ENCODE data around the gene SLC35E1.
"Not testable (repeated sequence)": the region's sequence is repeated elsewhere in the genome, so short reads cannot be mapped to it uniquely, and the experiment has no call there.

The SLC35E1 gene

DNA sequence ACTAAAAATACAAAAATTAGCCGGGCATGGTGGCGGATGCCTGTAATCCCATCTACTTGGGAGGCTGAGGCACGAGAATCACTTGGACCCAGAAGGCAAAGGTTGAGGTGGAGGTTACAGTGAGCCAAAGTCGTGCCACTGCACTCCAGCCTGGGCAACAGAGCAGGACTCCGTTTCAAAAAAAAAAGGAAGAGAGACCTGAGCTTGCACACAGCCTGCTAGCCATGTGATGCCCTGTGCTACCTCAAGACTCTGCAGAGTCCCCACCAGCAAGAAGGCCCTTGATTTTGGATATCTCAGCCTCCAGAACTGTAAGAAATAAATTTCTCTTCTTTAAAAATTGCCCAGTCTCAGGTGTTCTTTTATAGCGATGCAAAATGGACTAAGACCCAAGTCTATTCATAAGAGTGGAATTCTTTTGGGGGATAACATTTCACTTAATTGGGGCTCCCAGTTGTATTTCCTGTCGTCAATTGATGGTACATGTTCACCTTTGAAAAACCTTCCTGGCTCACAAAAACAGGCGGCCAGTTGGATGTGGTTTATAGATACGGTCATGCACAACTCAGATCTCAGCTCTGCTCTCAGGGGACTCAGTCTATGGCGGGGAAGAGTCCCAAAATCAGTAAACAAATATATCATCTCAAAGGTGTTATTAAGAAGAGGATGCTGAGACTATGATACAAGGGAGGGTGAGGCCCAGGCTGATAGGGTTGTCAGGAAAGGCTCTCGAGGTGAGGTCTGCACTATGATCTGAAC, 27.6 kb downstream of the SLC35E1 start:
- DNase-seq (ENCODE audit: low read depth), result no peak

- not testable (repeated sequence) for DNase-seq (ENCODE audit: low read depth)
Measured at GRCh38 chr19:16543734-16544133, 28.5 kb downstream of the SLC35E1 start.

DNA sequence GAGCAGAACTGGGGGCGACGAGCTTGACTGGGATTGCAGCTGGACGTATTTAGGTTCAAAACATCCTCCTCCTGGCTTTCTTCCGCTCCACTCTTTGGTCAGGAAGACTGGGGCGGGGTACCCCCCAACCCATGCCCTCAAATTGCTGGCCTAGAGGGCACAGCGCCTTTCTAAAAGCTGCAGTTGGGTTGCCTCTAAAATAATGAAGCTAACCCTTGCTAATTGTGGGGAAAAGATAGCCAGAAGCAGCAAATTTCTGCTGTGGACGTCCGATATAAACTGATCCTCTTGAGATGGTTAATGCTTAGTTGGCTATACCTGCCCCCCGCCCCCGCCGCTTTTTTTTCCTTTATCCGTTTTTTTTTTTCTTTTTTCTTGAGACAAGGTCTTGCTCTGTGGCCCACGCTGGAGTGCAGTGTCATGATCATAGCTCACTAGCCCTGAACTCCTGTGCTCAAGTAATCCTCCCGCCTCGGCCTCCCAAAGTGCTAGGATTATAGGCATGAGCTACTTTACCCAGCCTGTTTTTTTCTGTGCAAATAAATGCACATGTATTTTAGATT, 29.2 kb downstream of the SLC35E1 start:
- DNase-seq (ENCODE audit: low read depth), result no peak

DNA sequence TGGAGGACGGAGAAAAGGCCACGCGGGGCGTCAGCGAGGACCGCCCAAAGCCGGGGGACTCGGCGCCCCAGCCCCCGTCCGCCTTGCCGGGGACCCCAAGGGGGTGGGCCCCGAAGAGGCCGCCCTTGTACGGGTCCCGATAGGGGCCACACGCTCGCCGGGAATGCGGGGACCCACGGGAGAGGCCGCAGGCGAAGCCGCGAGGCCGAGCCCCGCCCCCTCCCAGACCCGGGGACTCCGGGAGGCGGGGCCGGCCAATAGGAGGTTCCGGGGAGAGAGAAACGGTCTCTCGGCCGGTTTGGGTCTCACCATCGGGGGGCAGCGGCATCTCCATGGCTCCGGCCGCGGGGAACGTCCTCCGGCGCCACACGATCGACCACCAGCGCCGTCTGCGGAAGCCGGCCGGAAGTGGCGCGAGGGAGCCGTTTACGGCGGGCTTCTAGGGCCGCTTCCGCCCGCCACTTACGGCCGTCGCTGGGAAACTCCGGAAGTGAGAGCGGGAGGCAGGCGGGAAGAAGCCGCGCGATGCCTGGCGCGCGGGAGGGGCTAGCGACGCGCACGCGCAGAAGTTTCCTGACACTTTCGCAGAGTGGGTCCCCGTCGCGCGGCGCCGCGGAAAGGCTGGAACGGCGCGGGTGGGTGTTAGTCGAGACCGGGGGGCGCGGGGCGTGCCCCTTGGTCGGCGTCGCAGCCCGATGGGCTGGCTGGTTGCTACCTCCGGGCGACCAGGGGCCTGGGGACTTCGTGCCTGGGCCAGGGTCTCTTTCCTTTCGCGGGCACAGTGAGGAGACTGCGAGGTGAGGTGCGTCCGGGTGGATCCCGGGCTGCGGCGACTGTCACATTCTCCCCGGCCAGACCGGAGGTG, 29.9 kb downstream of the SLC35E1 start, which contains the start of gene CHERP:
TSS of gene CHERP (minus strand) at position 393 of the 865 bp plus-strand sequence. CDS start at position 334, 59 bp downstream.
- peak; percentile 87 for DNase-seq (ENCODE audit: low read depth)

DNA sequence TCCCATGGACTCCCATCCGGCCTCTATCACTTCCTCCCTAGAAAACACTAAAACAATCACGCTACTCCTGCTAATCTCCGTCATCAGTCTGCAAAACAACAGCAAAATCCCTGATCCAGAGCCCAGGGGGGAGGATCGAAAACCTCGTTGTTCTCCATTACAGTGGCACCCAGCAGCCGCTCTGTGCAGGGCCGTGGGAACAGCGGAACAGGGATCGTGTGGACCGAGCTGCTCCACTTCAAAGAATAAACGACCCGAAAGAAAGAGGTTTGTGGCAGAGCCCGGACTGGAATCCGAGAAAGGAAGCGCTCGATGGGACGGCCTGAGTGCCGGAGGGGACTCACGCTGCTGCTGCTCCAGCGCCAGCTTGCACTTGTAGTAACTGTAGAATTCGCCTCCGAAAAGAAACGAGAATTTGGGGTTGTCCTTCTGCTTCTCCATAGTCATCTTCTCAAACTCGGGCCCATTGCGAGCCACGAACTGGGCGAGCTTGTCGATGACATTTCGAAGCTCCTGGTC, 30.6 kb downstream of the SLC35E1 start:
- no peak for DNase-seq (ENCODE audit: low read depth)

DNA sequence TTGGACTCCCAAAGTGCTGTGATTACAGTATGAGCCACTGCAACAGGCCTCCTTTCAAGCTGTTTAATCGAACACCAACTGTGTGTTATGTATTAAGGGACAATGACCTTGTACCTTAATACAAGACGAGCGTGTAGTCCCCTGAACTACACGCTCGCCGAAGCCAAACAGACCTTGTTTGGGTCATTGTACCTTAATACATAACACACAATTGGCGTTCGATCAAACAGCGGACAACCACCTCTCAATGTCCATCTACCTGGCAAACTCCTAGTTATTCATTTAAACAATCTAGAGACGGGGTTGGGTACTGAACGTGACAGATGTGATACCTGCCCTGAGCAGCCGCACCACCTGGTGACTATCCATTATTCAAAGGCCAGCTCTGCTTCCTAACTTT, 31.3 kb downstream of the SLC35E1 start:
- no peak for DNase-seq (ENCODE audit: low read depth)

DNA sequence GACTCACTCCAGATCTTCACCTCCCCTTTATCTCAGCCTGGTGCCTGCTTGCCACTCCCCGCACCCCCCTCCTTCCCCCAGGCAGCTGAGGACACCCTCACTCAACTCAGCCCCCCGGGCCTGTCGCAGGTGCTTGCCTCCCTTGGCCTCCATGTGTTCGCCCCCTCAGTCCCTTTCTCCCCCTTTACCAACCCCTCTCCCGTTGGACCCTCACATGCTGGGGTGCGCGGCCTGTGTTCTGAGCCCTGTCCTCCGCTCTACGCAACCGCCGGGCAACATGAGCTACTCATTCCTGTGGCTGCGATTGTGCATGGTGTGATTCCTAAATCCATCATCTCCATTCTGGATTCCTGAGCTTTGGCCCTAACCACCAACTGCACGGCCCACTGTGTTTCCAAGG, 35.1 kb downstream of the SLC35E1 start:
- no peak for DNase-seq (ENCODE audit: low read depth)

- DNase-seq (ENCODE audit: low read depth), result no peak
Measured at GRCh38 chr19:16536130-16536529, 36.1 kb downstream of the SLC35E1 start.

DNA sequence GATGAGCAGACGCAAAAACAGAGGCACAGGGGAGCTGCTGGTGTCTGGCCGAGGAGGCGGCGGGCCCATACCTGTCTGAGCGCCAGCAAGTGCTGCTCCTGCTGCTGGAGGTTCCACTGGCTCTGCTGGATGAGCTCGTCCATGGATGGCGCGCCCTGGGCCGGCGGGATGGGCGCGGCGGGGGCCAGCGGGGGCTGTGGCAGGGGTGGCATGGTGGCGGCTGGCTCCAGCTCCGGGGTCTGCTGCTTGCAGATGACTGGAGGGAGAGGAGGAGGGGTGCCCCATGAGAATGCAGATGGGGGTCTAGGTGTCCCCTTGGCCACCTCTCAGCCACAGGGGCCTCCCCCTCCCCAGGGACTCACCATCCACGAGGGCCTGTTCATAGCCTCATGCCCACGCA, 36.8 kb downstream of the SLC35E1 start:
- DNase-seq (ENCODE audit: low read depth), result no peak

DNA sequence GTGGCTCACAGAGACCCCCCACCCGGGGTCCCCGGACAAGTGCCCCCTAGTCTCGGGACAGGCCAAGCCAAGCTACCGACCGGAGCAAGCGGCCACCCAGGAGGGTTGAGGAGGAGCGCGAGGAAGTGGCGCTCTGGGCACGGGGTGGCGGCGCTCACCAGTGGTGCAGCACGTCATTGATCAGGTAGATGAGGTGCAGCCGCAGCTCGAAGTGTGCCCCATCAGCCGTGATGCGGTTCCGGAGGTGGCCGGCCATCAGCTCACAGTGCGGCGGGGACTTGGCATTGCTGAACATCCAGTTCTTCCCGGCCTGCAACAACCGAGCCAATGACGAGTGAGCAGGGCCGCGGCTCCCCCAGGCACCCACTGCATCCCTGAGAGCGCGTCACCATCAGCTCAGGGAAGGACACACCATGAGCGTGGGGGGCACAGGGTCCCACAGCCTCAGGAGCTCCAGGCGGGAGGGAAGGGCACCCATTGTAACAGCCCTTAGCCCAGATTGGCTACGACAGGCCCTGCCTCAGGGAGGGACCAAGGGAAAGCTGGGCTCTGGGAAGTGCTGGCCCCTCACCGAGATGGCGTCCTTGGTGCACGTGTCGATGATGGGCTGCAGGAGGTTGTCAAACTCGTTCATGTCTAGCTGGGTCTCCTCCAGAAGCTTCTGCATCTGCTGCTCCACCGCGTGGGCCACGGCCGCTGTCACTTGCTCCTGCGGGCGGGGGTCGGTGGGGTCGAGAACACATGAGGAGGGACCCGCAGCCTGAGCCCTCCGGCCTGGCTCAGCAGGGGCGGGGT, 39.6 kb downstream of the SLC35E1 start:
- no peak for DNase-seq (ENCODE audit: low read depth)

DNA sequence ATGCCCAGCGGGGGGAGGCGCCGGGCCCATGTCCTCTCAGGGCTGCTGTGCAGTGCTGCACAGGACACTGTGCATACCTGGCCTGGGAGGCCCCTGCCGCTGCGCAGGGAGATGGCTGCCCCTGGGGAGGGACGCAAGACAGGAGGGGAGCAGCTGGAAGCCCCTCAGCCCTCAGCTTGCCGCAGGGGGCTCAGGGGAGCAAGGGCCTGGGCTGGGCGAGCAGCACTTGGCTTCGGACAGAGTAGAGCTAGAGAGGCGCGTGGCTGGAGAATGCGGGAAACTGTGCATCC, 40.9 kb downstream of the SLC35E1 start:
- DNase-seq (ENCODE audit: low read depth), result no peak

GRCh38 chr19:16530540-16531379, 41.5 kb downstream of the SLC35E1 start:
- no peak for DNase-seq (ENCODE audit: low read depth)

- no peak for DNase-seq (ENCODE audit: low read depth)
Measured at GRCh38 chr19:16529466-16530144, 42.6 kb downstream of the SLC35E1 start.

DNA sequence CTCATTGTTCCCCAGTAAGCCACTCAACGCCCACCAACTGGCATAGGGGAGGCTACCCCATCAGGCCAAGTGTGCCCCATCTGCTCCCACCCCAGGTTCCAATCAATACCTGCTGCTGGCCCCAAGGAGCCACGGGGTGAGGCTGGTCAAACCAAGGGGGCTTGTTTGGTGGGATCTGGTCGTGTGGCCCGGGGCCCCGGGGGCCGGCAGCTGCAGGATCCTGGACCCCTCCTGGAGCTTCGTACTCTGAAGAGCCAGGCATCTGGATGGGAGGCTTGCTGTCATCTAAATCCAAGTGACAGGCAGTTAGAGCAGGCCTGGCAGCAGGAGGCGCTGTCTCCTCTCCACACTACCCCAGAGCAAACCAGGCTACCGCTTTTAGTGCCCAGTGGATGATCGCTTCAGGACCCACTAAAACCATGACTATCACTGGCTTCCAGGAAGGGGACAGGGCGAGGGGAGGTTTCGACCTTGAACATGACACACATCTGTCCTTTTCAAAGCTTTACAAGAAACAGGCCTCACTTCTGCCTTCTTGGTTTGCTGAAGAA, 44.2 kb downstream of the SLC35E1 start:
- no peak for DNase-seq (ENCODE audit: low read depth)

DNA sequence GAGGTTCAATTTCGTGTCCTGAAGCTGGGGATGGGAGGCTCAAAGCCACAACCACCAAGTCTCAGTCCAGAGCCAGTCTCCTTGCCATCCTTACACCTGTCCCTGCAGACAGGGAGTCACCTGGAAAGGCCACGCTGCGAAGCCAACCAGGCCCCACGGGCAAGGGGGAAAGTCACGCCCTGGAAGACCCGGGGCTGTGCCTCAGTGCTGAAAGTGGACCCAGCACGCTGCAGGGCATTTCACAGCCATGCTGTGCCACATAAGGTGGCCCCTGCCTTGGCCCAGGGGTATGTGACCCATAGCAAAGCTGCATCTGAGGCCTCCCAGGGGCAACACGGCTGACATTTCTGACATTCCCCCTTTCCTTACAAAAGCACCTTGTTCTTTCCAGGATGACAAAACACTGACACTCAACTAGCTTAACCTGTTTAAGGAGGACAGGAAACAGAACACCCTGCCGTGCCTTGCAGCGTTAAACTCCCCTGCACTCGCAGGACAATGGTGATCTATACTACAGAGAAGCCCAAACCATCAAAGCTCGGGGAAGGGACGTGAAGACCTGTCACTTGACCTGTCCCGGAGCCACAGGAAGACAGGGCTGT, 44.8 kb downstream of the SLC35E1 start:
- no peak for DNase-seq (ENCODE audit: low read depth)

DNA sequence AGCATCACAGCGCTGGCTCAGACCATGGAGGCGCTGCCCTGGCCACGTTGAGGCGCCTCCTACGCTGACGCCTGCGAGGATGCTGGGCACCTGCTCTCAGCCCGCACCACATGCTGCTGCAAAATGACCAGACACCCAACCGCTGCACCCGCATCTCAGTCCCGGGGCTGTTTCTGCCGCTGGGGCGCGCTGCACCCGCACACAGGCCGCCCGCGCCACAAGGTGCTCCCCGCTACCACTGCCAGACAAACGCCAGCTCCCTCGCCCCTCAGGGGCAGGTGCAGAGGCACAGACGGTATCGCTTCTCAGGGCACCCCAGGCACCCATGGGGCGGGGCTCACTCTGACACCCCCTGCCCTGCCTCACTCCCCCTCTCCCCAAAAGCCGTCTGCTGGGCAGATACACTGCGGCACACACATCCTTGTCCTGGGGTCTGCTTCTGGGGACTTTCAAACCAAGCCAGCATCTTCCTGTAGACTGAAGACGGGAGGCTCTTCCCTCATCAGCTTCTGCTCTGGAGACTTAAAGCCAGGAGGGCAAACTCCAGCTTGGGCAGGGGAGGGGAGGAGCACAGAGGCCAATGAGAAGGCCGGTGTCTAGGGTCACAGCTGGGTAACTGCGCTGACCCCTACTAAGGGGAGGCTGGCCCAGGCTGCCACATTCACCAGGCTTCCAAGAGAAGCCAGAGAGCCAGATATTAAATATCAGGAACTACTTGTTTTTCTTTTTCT, 46.3 kb downstream of the SLC35E1 start:
- DNase-seq (ENCODE audit: low read depth), result no peak

DNA sequence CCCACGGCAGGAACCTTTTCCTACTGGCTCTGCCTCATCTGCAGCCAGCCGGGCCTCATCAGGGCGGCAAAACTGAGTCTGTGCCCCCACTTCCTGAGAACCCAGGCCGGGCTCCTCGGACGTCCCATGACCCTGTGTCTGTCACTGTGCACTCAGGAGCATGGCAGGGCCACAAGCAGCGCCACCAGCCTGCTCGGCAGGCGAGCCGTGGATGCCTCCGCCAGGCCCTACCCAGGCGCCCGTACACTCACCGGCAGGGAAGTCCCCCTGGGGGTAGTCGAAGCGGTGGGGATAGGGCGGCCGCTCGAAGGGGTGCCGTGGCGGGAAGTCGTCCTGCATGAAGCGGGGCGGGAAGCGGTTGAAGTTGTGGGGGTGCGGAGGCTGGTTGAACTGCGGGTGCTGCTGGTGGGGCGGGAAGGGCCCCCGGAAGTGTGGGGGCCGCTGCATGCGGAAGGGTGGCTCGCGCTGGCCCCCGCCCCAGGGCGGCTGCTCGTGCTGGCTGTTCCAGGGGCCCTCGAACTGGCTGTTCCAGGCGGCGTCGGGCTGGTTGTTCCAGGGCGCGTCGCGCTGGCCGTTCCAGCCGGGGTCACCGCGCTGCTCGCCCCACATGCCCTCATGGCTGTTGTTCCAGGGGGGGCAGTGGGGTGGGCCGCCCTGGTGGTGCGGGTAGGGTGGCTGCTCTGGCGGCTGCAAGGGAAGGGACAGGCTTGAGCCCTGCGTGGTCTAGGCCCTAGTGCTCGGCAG, 47.1 kb downstream of the SLC35E1 start:
- no peak for DNase-seq (ENCODE audit: low read depth)
